Measurements from ENCODE around the gene GJB3. TPM values are rescaled to one million over a fixed set of nuclear protein-coding genes. Genes with fewer than 3 reads are reported as not detected.
A peak's percentile ranks its signal among the peaks of the same experiment; 100 is the strongest.

GJB3 gene
- polyA plus RNA-seq, 3 donors, result not detected

- H3K27me3 ChIP-seq (ENCODE audit: control insufficient read depth in 2 of 2, insufficient read depth in 2 of 2, low read length in 2 of 2), result no peaks in the 10 kb centered on the region
- H3K4me3 ChIP-seq (replicated peaks in 1 of 3; ENCODE audit: low read depth in 2 of 3, low read length in 3 of 3), result no peak within 1 kb of the TSS
- no peaks in the 10 kb centered on the region for H3K36me3 Mint-ChIP-seq
- no peak within 1 kb of the TSS for H2AFZ ChIP-seq (ENCODE audit: insufficient read depth, low read depth, low read length, poor library complexity, severe bottlenecking)
- H3K79me2 ChIP-seq (ENCODE audit: insufficient read depth, low read length), result no peaks in the 10 kb centered on the region
- H4K20me1 ChIP-seq (ENCODE audit: insufficient read depth, low read length), result no peaks in the 10 kb centered on the region
- no peaks in the 10 kb centered on the region for H3K4me1 Mint-ChIP-seq
- 73% methylated on average over 7 of the region's 10 CpGs for WGBS (ENCODE audit: insufficient coverage)
- no peak within 1 kb of the TSS for H3K4me2 ChIP-seq (replicated peaks; ENCODE audit: extremely low read depth, low read length, poor library complexity, severe bottlenecking)
- no peaks in the 10 kb centered on the region for H3K4me1 ChIP-seq (ENCODE audit: control insufficient read depth in 1 of 2, insufficient read depth in 2 of 2, low read length in 2 of 2)
- no peak within 1 kb of the TSS for H3K27ac Mint-ChIP-seq
- DNase-seq, result no peak
- H3K27ac ChIP-seq (ENCODE audit: low read depth in 1 of 2, low read length in 2 of 2), result no peak within 1 kb of the TSS
- no peaks in the 10 kb centered on the region for H3K9me3 ChIP-seq (replicated peaks in 1 of 2; ENCODE audit: control insufficient read depth in 1 of 2, insufficient read depth in 1 of 2, low read length in 2 of 2)
- TF ChIP-seq, protein P1, sequence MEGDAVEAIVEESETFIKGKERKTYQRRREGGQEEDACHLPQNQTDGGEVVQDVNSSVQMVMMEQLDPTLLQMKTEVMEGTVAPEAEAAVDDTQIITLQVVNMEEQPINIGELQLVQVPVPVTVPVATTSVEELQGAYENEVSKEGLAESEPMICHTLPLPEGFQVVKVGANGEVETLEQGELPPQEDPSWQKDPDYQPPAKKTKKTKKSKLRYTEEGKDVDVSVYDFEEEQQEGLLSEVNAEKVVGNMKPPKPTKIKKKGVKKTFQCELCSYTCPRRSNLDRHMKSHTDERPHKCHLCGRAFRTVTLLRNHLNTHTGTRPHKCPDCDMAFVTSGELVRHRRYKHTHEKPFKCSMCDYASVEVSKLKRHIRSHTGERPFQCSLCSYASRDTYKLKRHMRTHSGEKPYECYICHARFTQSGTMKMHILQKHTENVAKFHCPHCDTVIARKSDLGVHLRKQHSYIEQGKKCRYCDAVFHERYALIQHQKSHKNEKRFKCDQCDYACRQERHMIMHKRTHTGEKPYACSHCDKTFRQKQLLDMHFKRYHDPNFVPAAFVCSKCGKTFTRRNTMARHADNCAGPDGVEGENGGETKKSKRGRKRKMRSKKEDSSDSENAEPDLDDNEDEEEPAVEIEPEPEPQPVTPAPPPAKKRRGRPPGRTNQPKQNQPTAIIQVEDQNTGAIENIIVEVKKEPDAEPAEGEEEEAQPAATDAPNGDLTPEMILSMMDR (IDR thresholded peaks at IDR 0.05), result no peak
- H3K9ac ChIP-seq (ENCODE audit: insufficient read depth, low read length, poor library complexity, severe bottlenecking), result no peak within 1 kb of the TSS
- H3K27me3 Mint-ChIP-seq (ENCODE audit: low read depth in 3 of 3), result peaks cover 1 to 7% (median 3%) of the 10 kb centered on the region in 3 donors
- no peaks in the 10 kb centered on the region for H3K36me3 ChIP-seq (replicated peaks in 1 of 2; ENCODE audit: control insufficient read depth in 1 of 2, insufficient read depth in 2 of 2, low read length in 2 of 2)
- peak within 1 kb of the TSS in 1 of 2 donors; percentile 20 for H3K4me3 Mint-ChIP-seq
- intact Hi-C loops (cut with micrococcal nuclease), result no loop called here
- peaks cover 0 to 3% (median 0%) of the 10 kb centered on the region in 7 donors for H3K9me3 Mint-ChIP-seq
These were observed 21.3 kb upstream of the GJB3 start, which contains the start of gene GJB4 for GRCh38 chr1:34759503-34760357. GJB4 (plus strand) TSS chr1:34759740; CDS start chr1:34761255, 1,515 bp downstream.

- H3K4me1 Mint-ChIP-seq, result no peaks in the 10 kb centered on the region
- H3K79me2 ChIP-seq (ENCODE audit: insufficient read depth, low read length), result no peaks in the 10 kb centered on the region
- no peaks in the 10 kb centered on the region for H3K36me3 Mint-ChIP-seq
- H3K27ac Mint-ChIP-seq, result no peak overlapping the region
- H3K9ac ChIP-seq (ENCODE audit: insufficient read depth, low read length, poor library complexity, severe bottlenecking), result no peak overlapping the region
- intact Hi-C loops (cut with micrococcal nuclease), result no loop called here
- TF ChIP-seq, protein P1 (IDR thresholded peaks at IDR 0.05), result no peak
- no peak overlapping the region for H2AFZ ChIP-seq (ENCODE audit: insufficient read depth, low read depth, low read length, poor library complexity, severe bottlenecking)
- no peak overlapping the region for H3K27ac ChIP-seq (ENCODE audit: low read depth in 1 of 2, low read length in 2 of 2)
- H3K9me3 ChIP-seq (replicated peaks in 1 of 2; ENCODE audit: control insufficient read depth in 1 of 2, insufficient read depth in 1 of 2, low read length in 2 of 2), result no peaks in the 10 kb centered on the region
- 97% methylated on average over 33 of the region's 33 CpGs for WGBS (ENCODE audit: insufficient coverage)
- H3K4me3 ChIP-seq (replicated peaks in 1 of 3; ENCODE audit: low read depth in 2 of 3, low read length in 3 of 3), result no peak overlapping the region
- peaks cover 0 to 3% (median 0%) of the 10 kb centered on the region in 7 donors for H3K9me3 Mint-ChIP-seq
- H3K4me3 Mint-ChIP-seq, result no peak overlapping the region
- no peaks in the 10 kb centered on the region for H3K27me3 ChIP-seq (ENCODE audit: control insufficient read depth in 2 of 2, insufficient read depth in 2 of 2, low read length in 2 of 2)
- H4K20me1 ChIP-seq (ENCODE audit: insufficient read depth, low read length), result no peaks in the 10 kb centered on the region
- no peaks in the 10 kb centered on the region for H3K36me3 ChIP-seq (replicated peaks in 1 of 2; ENCODE audit: control insufficient read depth in 1 of 2, insufficient read depth in 2 of 2, low read length in 2 of 2)
- peaks cover 0 to 4% (median 1%) of the 10 kb centered on the region in 3 donors for H3K27me3 Mint-ChIP-seq (ENCODE audit: low read depth in 3 of 3)
- no peaks in the 10 kb centered on the region for H3K4me1 ChIP-seq (ENCODE audit: control insufficient read depth in 1 of 2, insufficient read depth in 2 of 2, low read length in 2 of 2)
- DNase-seq, result no peak
- no peak overlapping the region for H3K4me2 ChIP-seq (replicated peaks; ENCODE audit: extremely low read depth, low read length, poor library complexity, severe bottlenecking)
These were observed 19.7 kb upstream of the GJB3 start for GRCh38 chr1:34761176-34761761.
